HG03571 (cell line): Measurements from ENCODE around the gene C5orf15.

Experiments
- ATAC-seq: cut with Tn5 transposase; IDR thresholded peaks from one replicate; pipeline ENCODE4 v1.9.1; 2021; ENCODE audit not compliant: unreplicated experiment

The C5orf15 gene

GRCh38 chr5:133925866-133926488 is 42.4 kb downstream of the C5orf15 start:
- ATAC-seq, result no peak

- ATAC-seq, result no peak
These were observed 43.2 kb downstream of the C5orf15 start for GRCh38 chr5:133925269-133925668.

GRCh38 chr5:133924221-133924920 is 44.1 kb downstream of the C5orf15 start:
- no peak for ATAC-seq

- no peak for ATAC-seq
These were observed 46.4 kb downstream of the C5orf15 start for GRCh38 chr5:133921979-133922378.

GRCh38 chr5:133921069-133921468 is 47.4 kb downstream of the C5orf15 start:
- ATAC-seq, result no peak

- no peak for ATAC-seq
These were observed 49.0 kb downstream of the C5orf15 start for GRCh38 chr5:133919148-133920136.

- no peak for ATAC-seq
These were observed 49.7 kb downstream of the C5orf15 start for GRCh38 chr5:133918731-133919130.

- no peak for ATAC-seq
These were observed 50.1 kb downstream of the C5orf15 start for GRCh38 chr5:133918316-133918715.

GRCh38 chr5:133917785-133918184 is 50.6 kb downstream of the C5orf15 start:
- ATAC-seq, result no peak

GRCh38 chr5:133916914-133917313 is 51.5 kb downstream of the C5orf15 start:
- ATAC-seq, result no peak

- no peak for ATAC-seq
These were observed 51.9 kb downstream of the C5orf15 start for GRCh38 chr5:133916479-133916878.

GRCh38 chr5:133914434-133914833 is 54.0 kb downstream of the C5orf15 start:
- ATAC-seq, result no peak

GRCh38 chr5:133913413-133914155 is 54.8 kb downstream of the C5orf15 start:
- no peak for ATAC-seq

GRCh38 chr5:133912951-133913350 is 55.5 kb downstream of the C5orf15 start:
- no peak for ATAC-seq

GRCh38 chr5:133910571-133910970 is 57.9 kb downstream of the C5orf15 start:
- ATAC-seq, result no peak

- no peak for ATAC-seq
These were observed 58.8 kb downstream of the C5orf15 start for GRCh38 chr5:133909603-133910002.

- no peak for ATAC-seq
These were observed 61.4 kb downstream of the C5orf15 start for GRCh38 chr5:133907075-133907474.

- ATAC-seq, result no peak
These were observed 62.1 kb downstream of the C5orf15 start for GRCh38 chr5:133906303-133906702.
